Endothelial cell of umbilical vein (primary cell): Measurements from ENCODE around the gene HPS4. TPM values are rescaled to one million over a fixed set of nuclear protein-coding genes. Genes with fewer than 3 reads are reported as not detected.

ENCODE experiments used
- BruUV-seq: library from RNA; stranded (reverse); fragments of 400-500 nt; replicated peaks from 2 replicates; lab custom pipeline; 2021; lab: Mats Ljungman, UMichigan
- CTCF ChIA-PET: fragments of 300-600, 350-600 bp; sonication (Branson Sonifier 250); formaldehyde crosslinking; loops from one replicate; lab custom pipeline; 2021; ENCODE audit warnings: antibody characterized with exemption, inconsistent platforms; lab: Charles Lee
- POLR2A ChIA-PET: fragments of 300-600, 350-600 bp; sonication (Branson Sonifier 250); formaldehyde crosslinking; loops from one replicate; lab custom pipeline; 2021; ENCODE audit warnings: antibody characterized with exemption, inconsistent platforms; lab: Charles Lee
- DNase-seq: peaks from one replicate; pipeline ENCODE4 v3.0.0-alpha.2; 2011; ENCODE audit warnings: low read depth, low spot score
- FAIRE-seq: peaks from 2 replicates; lab custom pipeline; 2011; peaks lifted over from hg19 to GRCh38; lab: Jason Lieb, UNC
- H2AFZ ChIP-seq: 2 replicates; pipeline ENCODE4 v1.6.0; 2012; ENCODE audit warnings: low read depth, low read length, control low read depth, inconsistent platforms
- H3K27ac ChIP-seq: 2 replicates; pipeline ENCODE4 v1.5.1; 2011; ENCODE audit warnings: low read depth, mild to moderate bottlenecking, control low read depth, low read length, moderate library complexity; ENCODE audit not compliant: insufficient read depth
- H3K27me3 ChIP-seq, 2 experiments: 2 replicates each; pipeline versions ENCODE4 v1.6.0 to v1.6.1; 2011; ENCODE audit warnings: low read length in 2 of 2, mixed read lengths in 1 of 2; ENCODE audit not compliant: control insufficient read depth in 2 of 2, insufficient read depth in 2 of 2
- H3K36me3 ChIP-seq, 2 experiments: 2 replicates in 1 of 2; 3 replicates in 1 of 2; pipeline ENCODE4 v1.5.1; 2011; ENCODE audit warnings: low read length in 2 of 2, mild to moderate bottlenecking in 1 of 2, moderate library complexity in 1 of 2; ENCODE audit not compliant: control insufficient read depth in 2 of 2, insufficient read depth in 2 of 2; ENCODE audit errors: extremely low read depth in 1 of 2
- H3K4me1 ChIP-seq: 3 replicates; pipeline ENCODE4 v1.5.1; 2011; ENCODE audit warnings: mild to moderate bottlenecking, low read length; ENCODE audit not compliant: control insufficient read depth, insufficient read depth; ENCODE audit errors: extremely low read depth
- H3K4me2 ChIP-seq: 2 replicates; pipeline ENCODE4 v1.6.1; 2011; ENCODE audit warnings: low read length, control low read depth, mixed read lengths; ENCODE audit not compliant: insufficient read depth
- H3K4me3 ChIP-seq, 3 experiments: fragments of 200-600 bp in 1 of 3; sonication (generic), shearing (Covaris generic) in 1 of 3; replicated peaks in 1 of 3; 2 replicates each; pipeline ENCODE4 v1.5.1; 2011 to 2016; ENCODE audit warnings: control low read depth in 3 of 3, low read length in 3 of 3, mild to moderate bottlenecking in 2 of 3, inconsistent platforms in 1 of 3, low read depth in 1 of 3, moderate library complexity in 1 of 3; ENCODE audit not compliant: insufficient read depth in 1 of 3
- H3K79me2 ChIP-seq: 2 replicates; pipeline ENCODE4 v1.6.0; 2012; ENCODE audit warnings: low read length, inconsistent platforms; ENCODE audit not compliant: control insufficient read depth, insufficient read depth
- H3K9ac ChIP-seq: replicated peaks from 2 replicates; pipeline ENCODE3; 2011; ENCODE audit warnings: low read length, control low read depth; ENCODE audit not compliant: insufficient read depth; ENCODE audit errors: extremely low read depth
- H3K9me1 ChIP-seq: replicated peaks from 3 replicates; pipeline ENCODE4 v1.6.0; 2011; ENCODE audit warnings: mild to moderate bottlenecking, low read length; ENCODE audit not compliant: control insufficient read depth, insufficient read depth; ENCODE audit errors: extremely low read depth
- H3K9me3 ChIP-seq: replicated peaks from 2 replicates; pipeline ENCODE4 v1.5.1; 2012; ENCODE audit warnings: low read length, inconsistent platforms; ENCODE audit not compliant: control insufficient read depth, insufficient read depth
- H4K20me1 ChIP-seq: replicated peaks from 2 replicates; pipeline ENCODE3; 2011; ENCODE audit warnings: mild to moderate bottlenecking, low read length; ENCODE audit not compliant: control insufficient read depth, insufficient read depth; ENCODE audit errors: extremely low read depth
- CTCF ChIP-seq, 2 donors: IDR thresholded peaks; 1 replicate in 1 of 2; 2 replicates in 1 of 2; pipeline ENCODE4 v1.5.1; 2011; ENCODE audit warnings: low read length in 2 of 2, mild to moderate bottlenecking in 2 of 2, moderate library complexity in 2 of 2, control low read depth in 1 of 2, inconsistent platforms in 1 of 2, low read depth in 1 of 2; ENCODE audit not compliant: insufficient read depth in 1 of 2; ENCODE audit errors: extremely low read depth in 1 of 2
- EZH2 ChIP-seq: IDR thresholded peaks from 2 replicates; pipeline ENCODE4 v1.6.1; 2012; ENCODE audit warnings: borderline replicate concordance, low read depth, mild to moderate bottlenecking, moderate library complexity, low read length, inconsistent platforms; ENCODE audit not compliant: severe bottlenecking
- FOS ChIP-seq: IDR thresholded peaks from 2 replicates; pipeline ENCODE4 v1.6.1; 2011; ENCODE audit warnings: mild to moderate bottlenecking, low read length, moderate library complexity, borderline replicate concordance; ENCODE audit not compliant: insufficient read depth
- GATA2 ChIP-seq: IDR thresholded peaks from 2 replicates; pipeline ENCODE4 v1.7.0; 2011; ENCODE audit warnings: low read depth, mild to moderate bottlenecking, moderate library complexity, mixed read lengths, low read length; ENCODE audit not compliant: insufficient read length, insufficient read depth
- JUN ChIP-seq: IDR thresholded peaks from 2 replicates; pipeline ENCODE4 v1.6.1; 2011; ENCODE audit warnings: borderline replicate concordance, low read depth; ENCODE audit not compliant: insufficient read length, insufficient read depth
- MAX ChIP-seq: IDR thresholded peaks from 2 replicates; pipeline ENCODE4 v1.6.1; 2011; ENCODE audit not compliant: insufficient read depth, insufficient read length
- MYC ChIP-seq: IDR thresholded peaks from one replicate; pipeline ENCODE4 v1.6.1; 2011; ENCODE audit warnings: mild to moderate bottlenecking, low read depth, low read length
- POLR2A ChIP-seq: IDR thresholded peaks from 2 replicates; pipeline ENCODE4 v1.6.1; 2012; ENCODE audit warnings: low read depth, mild to moderate bottlenecking, control low read depth, low read length
- POLR2AphosphoS5 ChIP-seq: IDR thresholded peaks from 2 replicates; pipeline ENCODE4 v1.6.1; 2012; ENCODE audit warnings: low read depth, mild to moderate bottlenecking, control low read depth, low read length, moderate library complexity; ENCODE audit not compliant: insufficient read depth
- dilution Hi-C: fragments of 300-500 bp; cut with MboI; formaldehyde crosslinking; loops from one replicate; pipeline ENCODE4 v1.15.0; 2019; ENCODE audit warnings: low sequenced_read_pairs; ENCODE audit not compliant: extremely low pct_ligation_motif_present
- intact Hi-C: fragments of 100-400 bp; cut with micrococcal nuclease; formaldehyde crosslinking; loops from one replicate; pipeline ENCODE4 v1.10.0; 2022
- polyA plus RNA-seq, 4 experiments: library from polyadenylated mRNA; depleted of rRNA in 3 of 4; stranded (reverse) in 3 of 4; unstranded in 1 of 4; fragments of >200 nt; gene quantifications; 2 replicates each; pipeline versions ENCODE4 v1.2.1 to v1.2.3, GENCODE V29; 2011 to 2012; ENCODE audit warnings: missing spikeins in 1 of 4
- total RNA-seq: library from RNA; stranded (reverse); gene quantifications from 2 replicates; pipeline ENCODE4 v1.2.3, GENCODE V29; 2021

Gene HPS4
- total and polyA plus RNA-seq, 2 donors (not counting 3 experiments of a cell fraction or from before 2014, with no cell fraction given) = 28.4 to 29.7 TPM

- CTCF ChIA-PET = interaction anchor here (1.3 kb wide), 1 partner anchor 9 kb away, joined by 3 read pairs; no protein-coding TSS in a partner anchor
- no peaks in the 10 kb centered on the region for H3K9me1 ChIP-seq
- no peak overlapping the region for H3K4me3 ChIP-seq
- TF ChIP-seq POLR2A = no peak
- no peak for TF ChIP-seq POLR2AphosphoS5
- no peak for TF ChIP-seq CTCF (IDR thresholded peaks at IDR 0.05; ENCODE audit: extremely low read depth in 1 of 2, insufficient read depth in 1 of 2, low read depth in 1 of 2, low read length in 2 of 2)
- no peak for TF ChIP-seq JUN
- TF ChIP-seq GATA2 = no peak
- no peak for TF ChIP-seq EZH2
- no peak for TF ChIP-seq MYC
- no peak for TF ChIP-seq FOS
- TF ChIP-seq MAX = no peak
- no peak overlapping the region for H3K27ac ChIP-seq
- no peak overlapping the region for H3K9ac ChIP-seq
- H3K4me2 ChIP-seq = no peak overlapping the region
- DNase-seq (no peak), FAIRE-seq (no peak)
- dilution Hi-C loops = no loop called here
- no peaks in the 10 kb centered on the region for H4K20me1 ChIP-seq
- no peak overlapping the region for H2AFZ ChIP-seq
- H3K27me3 ChIP-seq = no peaks in the 10 kb centered on the region
- POLR2A ChIA-PET = no interaction called here
- no TSS peak for BruUV-seq
- intact Hi-C loops = no loop called here
- peaks cover 23% of the 10 kb centered on the region for H3K4me1 ChIP-seq
- H3K9me3 ChIP-seq = no peaks in the 10 kb centered on the region
- peaks cover 5 to 11% of the 10 kb centered on the region in 2 experiments for H3K36me3 ChIP-seq
- H3K79me2 ChIP-seq = peaks cover 37% of the 10 kb centered on the region
Measured at GRCh38 chr22:26480611-26480932, 3.0 kb downstream of the HPS4 start.
